HS-5 (cell line): Measurements from ENCODE around the gene IQSEC1.

Experiments
- DNase-seq: peaks from one replicate; pipeline ENCODE4 v3.0.0-alpha.2; 2012; ENCODE audit warnings: low read depth

The IQSEC1 gene

DNA sequence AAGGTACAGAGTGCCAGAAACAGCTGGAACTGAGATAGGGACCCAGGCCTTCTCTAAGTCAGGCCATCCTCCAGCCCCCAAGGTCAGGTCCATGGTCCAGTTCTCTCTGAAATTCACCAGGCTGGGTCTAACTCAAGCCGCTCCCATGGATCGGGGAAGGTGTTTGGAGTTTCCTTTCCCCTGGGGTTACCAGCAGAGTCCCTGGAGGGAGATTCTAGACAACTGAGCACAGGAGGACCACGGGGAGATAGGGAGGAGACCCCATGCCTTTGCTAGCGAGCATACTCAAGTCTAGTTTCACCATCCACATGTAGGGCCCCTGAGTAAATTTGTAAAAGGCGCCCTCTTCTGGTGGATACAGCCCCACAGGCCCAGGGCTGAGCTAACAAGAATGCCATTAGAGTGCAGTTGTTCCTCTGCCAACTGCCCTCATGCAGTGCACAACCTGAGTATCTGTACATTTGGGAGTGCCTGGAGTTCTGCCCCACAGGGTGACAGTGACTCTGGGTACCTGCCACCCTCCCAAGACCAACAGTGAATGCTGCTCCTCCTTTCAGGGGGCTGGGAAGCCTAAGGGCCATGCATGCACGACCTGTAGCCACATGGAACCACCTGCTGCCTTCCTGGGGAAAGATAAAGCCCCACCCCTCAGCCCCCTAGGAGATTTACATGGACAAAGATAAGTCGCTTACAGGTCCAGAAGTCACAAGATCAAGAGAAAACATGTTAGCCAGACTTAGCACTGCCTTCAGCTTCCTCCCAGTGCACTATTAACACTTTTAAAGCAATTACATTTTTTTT lies 89.0 kb downstream of the IQSEC1 start:
- DNase-seq = no peak

DNA sequence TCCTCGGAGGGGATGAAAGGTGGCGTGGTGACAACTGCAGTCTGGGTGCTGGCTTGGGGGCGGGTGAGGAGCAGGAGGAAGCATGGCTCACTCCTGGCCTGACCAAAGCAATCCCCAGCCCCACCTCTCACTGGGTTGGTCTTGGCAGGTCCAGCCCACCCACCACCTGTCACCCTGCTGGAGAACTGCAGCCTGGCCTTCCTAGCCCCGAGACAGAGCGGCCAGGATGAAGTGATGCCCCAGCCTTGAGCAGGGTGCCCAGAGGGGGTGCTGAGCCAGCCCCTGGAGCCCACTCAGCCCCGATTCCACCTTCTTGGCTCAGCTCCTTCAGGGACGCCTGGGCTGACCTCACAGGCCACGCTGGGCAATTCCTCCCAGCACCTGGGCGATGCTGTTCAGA lies 89.9 kb downstream of the IQSEC1 start:
- no peak for DNase-seq

DNA sequence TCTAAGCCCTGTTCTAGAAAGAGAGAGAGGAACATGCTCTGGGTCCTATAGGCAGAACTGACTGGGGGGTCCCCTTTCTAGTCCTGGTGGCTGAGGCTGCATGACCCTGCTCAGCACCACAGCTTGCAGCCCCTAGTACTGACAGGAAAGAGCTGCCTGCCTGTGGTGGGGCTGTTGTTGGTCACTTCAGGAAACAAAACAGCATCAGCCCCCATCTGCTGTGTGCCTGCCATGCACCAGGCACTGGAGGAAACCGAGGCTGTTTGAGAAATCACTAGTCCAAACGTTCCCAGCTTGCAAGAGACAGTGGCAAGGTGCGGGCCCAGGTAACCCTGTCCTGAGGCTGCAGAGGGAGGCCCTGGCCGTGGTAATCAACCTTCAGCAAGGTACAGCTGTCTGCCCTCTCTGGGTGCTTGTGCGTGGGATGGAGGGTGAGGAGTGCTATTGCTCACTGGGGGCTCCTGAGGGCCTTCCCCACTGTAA lies 90.6 kb downstream of the IQSEC1 start:
- DNase-seq = no peak

DNA sequence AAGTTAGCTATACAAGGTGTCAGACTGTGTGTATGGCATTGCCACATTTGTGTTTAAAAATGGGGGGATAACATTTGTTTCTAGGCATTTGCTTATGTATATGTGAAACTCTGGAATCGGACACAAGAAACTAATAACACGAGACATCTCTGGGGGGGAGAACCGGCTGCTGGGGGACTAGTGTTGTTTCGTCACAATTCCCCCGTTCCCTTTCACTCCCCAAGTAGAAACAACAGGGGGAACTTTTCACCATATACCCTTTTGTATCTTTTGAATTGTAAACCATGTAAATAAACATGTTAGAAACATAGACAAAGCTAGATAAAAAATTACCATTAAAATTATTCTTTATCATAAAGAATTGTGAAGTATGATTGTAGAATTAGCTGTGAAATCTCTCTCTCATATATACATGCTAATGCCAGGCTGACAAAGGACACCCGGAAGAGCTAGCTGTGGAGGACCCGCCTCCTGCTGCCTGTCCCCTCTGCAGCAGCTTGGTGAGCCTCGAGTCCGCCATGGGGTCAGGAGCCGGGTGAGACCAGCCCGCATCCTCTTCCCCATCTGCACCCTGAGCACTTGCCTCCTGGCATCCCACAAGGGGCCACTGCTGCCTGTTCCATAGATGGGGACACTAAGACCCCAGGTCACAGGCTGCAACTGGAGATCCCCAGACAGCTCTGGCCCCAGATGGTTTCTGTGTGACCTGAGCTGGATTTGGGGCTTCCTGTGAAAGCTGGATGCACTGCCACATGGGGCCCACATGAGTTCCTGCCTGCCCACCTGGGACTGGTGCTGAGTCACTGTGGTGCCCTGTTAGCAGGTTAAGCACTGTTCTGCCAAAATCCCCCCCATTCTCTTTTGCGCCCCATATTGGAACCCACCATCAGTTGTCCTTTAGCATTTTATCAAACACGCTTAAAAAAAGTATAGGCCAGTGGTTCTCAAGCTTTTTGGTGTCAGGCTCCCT lies 91.6 kb downstream of the IQSEC1 start:
- no peak for DNase-seq

DNA sequence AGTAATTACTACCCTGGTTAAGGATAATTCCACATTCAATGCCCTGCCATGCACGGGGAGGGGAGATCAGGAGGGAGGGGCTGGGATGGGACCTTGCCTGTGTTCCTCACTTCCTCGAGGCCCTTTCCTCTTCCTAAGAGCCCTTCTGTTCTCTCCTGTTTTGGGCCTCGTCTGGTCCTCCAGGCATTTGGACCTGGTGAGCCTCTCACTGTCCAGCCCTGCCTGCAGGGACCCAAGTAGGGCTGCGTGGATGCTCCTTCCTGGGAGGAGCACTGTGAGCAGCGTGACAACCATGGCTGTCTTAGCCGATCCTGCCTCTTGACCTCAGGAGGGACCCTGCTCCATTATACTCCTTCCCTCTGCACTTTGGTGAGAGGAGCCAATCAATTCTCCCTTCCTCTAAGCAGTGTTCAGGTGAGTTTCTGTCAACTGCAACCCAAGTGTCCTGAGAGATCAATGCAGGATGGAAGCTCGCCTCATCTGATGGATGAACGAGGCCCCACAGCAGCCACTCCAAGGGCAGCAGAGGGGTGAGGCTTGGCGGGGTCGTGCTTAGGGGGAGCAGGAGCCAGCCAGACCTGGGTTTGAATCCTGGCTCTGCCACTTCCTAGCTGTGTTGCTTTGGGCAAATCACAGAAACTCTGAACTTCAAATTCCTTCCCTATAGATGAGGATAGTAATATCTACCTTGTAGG lies 92.5 kb downstream of the IQSEC1 start:
- no peak for DNase-seq

DNA sequence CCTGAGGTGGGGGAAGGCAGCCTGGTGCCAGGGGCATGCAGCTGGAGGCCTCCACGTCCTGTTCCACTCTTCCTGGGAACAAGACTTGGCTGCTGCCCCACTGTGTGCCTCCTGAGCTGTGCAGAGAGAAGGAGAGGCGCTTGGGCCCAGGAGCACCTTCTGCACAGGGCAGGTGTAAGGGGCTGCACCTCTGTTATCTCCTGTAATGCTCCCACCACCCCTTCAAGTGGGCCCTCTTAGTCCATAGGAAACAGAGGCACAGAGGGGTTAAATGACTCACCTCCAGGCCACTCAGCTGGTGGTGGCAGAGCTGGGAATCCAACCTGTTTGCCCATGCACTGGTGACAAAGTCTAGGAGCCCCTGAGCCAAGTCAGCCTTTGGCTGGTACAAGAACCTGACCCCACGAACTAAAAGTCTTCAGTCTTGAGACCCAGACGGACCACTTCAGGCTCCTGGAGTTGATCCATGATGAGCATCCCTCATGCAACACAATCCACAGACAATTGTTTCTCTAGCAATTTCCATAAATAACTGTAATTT lies 93.2 kb downstream of the IQSEC1 start:
- DNase-seq = no peak

DNA sequence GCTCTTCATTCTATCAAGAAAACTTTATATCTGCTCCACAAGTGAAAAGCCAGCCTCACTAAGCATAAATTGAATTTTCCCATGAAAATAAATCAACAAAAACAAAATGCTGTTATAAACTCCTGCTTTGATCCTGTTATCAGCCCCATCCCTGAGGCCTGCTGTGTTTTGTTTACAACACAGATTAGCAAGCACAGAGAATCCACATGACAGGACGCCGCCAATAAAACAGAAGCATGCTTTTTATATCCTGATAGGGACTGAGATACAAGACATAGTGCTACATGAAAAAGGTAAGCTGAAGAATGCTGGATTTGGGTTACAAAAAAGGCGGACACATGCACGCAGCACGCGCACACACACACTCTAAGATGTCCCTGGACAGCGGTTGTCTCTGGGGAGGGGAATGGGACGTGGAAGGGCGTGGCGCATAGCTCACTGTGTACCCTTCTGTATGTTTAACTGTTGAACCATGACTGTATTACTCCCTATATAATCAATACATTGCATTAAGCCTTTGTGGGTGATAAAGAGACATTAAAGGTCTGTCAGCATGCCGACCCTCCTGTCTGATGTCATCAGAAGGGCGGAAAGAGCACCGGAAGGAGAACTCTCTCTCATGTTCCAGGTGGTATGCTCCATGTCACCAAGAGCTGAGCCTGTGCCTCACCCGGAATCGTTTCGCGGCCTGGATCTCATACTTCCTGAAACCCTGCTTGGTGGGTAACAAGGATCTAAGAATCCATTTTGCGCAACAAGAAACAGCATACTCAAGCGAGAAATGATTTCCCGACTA lies 93.9 kb downstream of the IQSEC1 start:
- DNase-seq = no peak

DNA sequence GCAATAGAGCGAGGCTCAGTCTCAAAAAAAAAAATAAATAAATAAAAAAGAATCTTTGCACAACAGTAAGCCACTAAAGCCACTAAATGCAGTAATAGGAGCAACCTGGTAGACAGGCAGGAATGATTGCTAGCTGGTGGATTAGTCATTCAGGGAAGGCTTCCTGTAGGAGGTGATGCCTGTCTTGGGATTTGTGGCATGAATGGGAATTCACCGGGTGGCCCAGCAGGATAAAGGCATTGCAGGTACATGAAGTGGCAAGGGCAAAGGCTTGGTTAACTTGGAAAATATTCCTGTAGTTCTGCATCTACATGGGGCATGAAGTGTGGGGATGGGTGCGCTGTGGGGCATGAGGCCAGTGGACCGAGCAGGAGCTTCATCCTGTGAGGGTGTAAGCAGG lies 94.5 kb downstream of the IQSEC1 start:
- no peak for DNase-seq

DNA sequence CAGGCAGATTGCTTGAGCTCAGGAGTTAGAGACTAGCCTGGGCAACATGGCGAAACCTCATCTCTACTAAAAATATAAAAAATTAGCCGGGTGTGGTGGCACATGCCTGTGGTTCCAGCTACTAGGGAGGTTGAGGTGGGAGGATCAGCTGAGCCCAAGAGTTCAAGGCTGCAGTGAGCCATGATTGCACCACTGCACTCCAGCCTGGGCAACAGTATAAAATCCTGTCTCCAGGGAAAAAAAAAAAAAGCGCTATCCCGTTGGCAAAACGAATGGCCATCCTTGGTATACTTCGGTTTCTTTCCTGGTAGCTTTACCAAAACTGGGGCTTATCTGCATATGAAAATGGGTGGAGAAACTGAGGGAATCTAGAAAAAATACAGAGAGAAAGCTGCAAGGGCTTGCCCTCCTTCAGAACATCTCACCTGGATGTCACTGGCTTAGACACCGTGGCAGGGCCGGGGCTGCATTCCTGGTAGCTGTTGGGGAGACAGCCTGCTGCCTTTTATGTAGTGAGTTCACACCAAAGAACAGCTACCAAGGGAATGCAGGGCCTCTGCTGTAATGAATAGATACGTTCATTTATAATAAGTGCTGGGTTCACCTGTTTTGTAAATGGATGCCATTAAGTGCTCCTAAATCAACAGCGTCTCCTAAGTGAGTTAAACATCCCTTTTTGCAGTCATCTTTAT lies 96.0 kb downstream of the IQSEC1 start:
- no peak for DNase-seq

DNA sequence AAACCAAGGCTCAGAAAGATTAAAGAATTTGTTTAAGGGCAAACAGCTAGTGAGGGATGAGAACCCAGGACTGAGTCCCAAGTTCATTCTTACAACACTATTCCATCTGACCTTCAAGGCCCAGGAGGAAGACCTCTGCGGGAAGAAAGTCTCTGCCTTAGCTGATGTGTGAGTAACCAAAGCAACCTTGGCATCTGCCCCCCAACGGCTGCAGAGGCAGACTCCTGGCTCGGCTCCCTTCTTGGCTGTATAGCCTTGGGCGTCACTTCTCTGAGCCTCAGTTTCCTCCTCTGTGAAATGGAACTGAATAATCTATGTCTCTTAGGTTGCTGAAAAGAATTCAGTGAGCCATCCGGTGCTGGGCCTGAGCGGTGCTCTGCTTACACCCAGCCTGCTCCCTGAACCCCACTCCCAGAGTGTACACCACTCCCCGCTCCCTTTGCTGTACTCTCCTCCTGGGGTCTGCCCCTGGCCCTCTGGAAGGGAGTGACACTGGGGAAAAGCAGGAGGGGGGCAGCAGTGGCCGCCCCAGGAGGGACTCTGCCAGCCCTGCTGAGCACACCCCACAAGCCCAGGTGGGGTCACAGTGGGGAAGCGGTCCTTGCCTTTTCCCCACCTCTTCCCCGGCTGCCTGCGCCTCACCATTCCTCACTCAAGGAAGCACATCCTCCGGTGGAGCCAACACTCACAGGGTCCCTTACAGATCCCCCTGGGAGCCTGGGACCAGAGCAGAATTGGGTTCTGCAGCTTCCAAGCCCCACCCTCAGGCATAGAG lies 97.3 kb downstream of the IQSEC1 start:
- DNase-seq = no peak

DNA sequence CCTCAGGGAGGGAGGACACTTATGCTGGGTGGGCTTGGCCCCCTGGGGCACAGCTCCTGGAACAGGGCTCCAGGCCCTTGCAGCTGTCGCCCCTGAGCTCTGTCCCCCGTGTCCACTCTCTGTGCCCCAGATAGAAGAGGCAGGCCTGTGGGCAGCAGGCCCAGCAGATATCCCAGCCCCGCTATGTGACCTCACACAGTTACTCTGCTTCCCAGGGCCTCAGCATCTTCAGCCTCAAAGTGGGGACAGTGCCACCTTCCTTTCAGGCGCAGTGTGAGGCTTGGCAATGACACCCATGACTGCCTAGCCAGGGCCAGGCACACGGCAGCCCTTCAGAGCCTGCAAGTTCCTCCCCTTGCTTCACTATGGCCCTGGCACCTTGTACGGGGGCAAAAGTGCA lies 98.4 kb downstream of the IQSEC1 start:
- DNase-seq = no peak

DNA sequence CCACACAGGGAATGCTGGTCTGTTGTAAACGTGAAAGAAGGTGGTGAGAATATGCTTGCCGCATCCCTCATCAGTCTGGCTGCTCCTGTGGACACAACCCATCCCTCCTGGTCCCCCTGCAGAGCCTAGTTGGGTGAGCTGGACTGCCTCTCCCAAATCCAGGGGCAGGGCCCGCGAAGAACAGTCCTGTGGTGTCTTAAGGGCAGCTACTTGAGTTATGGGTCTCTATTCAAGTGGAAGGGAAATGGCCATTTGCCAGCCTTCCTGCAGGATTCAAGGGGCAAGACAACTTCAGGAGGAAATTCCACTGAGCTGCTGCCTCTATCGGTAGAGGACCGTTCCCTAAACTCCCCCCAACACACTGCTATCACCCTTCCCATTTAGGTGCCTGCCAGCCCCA lies 98.9 kb downstream of the IQSEC1 start:
- DNase-seq = no peak

DNA sequence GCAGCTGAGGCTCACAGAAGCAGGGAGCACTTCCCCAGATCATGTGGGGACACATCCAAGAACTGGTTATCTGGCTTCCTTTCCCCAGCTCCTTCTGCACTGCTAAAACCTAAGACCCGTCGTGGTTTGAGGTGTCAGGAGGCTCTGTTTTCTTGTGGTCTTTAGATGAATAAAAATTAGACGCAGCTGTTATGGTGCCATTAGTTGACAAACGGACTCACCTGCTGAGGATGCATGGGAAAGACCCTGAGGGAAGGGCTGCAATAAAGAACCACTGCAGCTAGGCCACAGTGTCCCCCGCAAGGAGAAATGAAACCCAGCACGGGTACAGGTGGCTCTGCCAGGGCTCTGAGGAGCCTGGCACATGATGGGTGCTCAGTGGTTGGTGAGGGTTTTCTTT lies 99.4 kb downstream of the IQSEC1 start:
- no peak for DNase-seq

DNA sequence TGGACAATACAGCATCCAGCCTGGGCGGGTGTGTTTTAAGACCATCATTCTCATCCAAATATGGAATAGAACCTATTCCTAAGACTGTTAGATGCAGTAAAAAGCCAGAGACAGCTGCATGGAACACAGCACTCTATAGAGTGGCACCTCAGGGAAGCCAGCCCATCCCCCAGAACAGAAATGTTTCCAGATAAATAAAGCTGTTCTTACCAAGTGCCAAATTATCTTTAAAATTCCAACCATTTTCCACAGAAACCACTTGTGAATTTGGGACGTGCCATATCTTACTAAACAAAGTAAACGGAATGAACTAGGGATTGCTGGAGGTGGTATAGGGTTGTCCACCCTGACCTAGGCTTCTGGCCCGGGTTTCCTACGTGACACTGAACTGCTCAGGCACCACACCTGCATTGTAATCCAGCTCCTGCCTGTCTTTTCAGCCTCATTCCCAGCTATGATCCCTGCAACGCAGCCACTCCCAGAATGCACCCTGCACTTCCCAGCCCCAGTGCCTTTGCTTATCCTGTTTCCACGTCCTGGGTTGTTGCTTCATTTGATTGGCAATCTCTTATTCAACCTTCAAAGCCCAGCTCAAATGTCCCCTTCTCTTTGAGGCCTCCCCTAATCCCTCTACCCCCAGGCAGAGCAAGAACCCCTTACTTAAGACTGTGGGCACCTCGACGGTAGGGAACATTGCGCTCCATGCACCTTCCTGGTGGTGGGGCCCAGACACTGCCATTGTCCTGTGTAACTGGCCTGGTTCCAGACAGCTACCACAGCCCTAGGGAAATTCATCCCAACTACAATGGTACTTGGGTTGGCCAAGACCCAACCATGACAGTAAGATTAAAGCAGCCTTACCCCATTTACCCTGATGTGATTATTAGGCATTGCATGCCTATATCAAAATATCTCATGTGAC lies 100.2 kb downstream of the IQSEC1 start:
- no peak for DNase-seq

DNA sequence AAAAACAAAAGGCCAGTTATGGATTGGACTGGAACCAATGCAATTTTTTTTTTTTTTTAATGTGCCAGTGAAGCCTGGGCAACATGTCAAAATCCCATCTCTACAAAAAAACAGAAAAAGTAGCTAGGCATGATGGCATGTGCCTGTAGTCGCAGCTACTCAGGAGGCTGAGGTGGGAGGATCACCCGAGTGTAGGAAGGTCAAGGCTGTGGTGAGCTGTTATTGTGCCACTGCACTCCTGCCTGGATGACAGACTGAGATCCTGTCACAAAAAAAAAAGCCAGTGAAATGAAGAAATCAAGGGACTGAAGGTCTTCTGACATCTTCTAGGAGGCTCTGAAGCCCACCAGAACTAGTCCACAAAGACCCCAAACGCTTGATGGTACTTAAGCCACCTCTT lies 101.2 kb downstream of the IQSEC1 start:
- DNase-seq = no peak

DNA sequence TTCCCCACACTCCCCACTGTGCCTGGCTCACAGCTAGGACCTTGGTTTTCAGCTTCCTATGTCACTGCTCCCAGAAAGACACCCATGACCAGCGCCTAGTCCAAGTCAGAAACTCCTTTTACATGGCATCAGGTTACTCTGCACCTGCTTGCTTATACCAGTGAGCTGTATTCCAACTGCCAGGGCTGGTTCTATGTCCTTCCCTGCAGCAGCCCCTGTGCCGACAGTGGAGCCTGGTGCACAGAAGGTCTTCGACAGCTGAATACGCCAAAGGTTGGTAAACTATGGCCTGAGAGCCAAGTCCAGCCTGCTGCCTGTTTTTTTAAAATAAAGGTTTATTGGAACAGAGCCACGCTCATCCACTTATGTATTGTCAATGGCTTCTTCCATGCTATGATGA lies 102.5 kb downstream of the IQSEC1 start:
- DNase-seq = no peak

DNA sequence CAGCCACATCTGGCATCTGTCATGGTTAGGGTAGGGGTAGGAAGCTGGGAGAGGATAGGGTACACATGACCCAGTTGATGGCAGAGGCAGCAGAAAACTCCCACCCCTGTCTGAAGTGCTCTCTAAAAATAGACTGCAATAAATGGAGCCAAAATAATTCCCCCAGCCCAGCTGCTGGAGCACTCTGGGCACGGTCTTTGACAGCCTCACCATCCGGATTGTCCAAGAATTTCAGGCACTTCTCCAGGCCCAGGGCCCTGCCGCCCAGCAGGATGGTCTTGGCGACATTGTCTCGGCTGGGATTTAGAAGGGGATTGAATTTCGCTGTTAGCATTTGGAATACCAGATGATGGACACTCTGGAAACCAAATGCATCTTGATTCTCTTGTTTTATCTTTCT lies 103.7 kb downstream of the IQSEC1 start:
- no peak for DNase-seq

DNA sequence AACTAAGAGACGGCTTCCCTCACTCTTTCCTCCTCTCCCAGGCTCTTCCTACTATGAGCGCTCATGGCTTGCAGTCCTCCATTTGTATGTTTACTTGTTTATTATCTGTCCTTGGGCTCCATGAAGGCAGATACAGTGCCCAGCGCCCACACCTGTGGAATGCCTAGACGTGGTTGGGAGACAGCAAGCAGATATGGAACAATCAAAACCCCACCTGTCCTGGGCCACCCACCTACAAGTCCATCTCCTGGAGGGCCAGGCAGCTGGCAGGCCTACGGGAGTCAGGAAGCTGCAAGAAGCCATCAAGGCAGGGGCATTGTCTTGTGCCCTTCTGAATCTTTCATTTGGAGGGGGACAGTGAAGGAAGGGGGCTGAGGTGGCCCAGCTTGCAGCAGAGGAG lies 104.7 kb downstream of the IQSEC1 start:
- no peak for DNase-seq
